Mesothelial cell of epicardium (in vitro differentiated cells): ENCODE results near the gene GCA. TPM values are rescaled to one million over a fixed set of nuclear protein-coding genes. Genes with fewer than 3 reads are reported as not detected.

ENCODE experiments used
- DNase-seq, 2 experiments: peaks; one replicate each; pipeline ENCODE4 v3.0.0; 2021; ENCODE audit warnings: low spot score in 2 of 2; ENCODE audit not compliant: unreplicated experiment in 2 of 2
- H3K27ac Mint-ChIP-seq: 2 replicates; pipeline ENCODE4 v1.8.0; 2021; ENCODE audit warnings: mixed read lengths
- H3K27me3 Mint-ChIP-seq: 2 replicates; pipeline ENCODE4 v1.8.0; 2021; ENCODE audit warnings: low read depth, mixed read lengths
- H3K36me3 Mint-ChIP-seq: 2 replicates; pipeline ENCODE4 v1.8.0; 2021; ENCODE audit warnings: mixed read lengths
- H3K4me1 Mint-ChIP-seq: 2 replicates; pipeline ENCODE4 v1.8.0; 2021; ENCODE audit warnings: mixed read lengths
- H3K4me3 Mint-ChIP-seq: 2 replicates; pipeline ENCODE4 v1.8.0; 2021; ENCODE audit warnings: mild to moderate bottlenecking, moderate library complexity, mixed read lengths
- H3K9me3 Mint-ChIP-seq: 2 replicates; pipeline ENCODE4 v1.8.0; 2021; ENCODE audit warnings: mixed read lengths
- total RNA-seq: library from RNA; stranded (reverse); gene quantifications from 3 replicates; pipeline ENCODE4 v1.2.1, GENCODE V29; 2021
- TF ChIP-seq, protein P1 (sequence below): fragments of 200-600 bp; sonication (generic); IDR thresholded peaks from one replicate; pipeline ENCODE4 v1.5.0; 2021; ENCODE audit warnings: antibody characterized with exemption; ENCODE audit not compliant: unreplicated experiment

Gene GCA
- total RNA-seq, 1 donor from 2014 or later, result 40.5 TPM

DNA sequence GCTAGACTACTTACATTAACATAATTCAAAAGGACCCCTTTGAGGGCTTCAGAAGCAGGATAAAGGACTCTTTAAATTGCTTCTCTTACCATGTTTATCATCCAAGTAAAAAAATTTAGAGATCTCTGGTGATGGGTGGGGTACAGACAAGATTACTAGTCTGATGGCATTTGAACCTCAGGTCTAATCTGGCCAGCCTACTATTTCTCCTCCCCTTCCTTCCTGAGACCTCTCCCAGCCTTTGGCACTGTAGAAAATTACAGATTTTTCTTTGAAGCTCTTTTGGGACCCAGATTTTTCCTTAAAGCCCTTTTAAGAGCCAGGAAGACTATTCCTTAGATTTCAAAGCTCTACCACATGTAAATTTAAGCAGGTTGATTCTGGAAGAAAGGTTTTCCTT is 28.9 kb downstream of the GCA start:
- Mint-ChIP-seq H3K36me3 (no peaks in the 10 kb centered on the region), H3K27me3 (no peaks in the 10 kb centered on the region), H3K4me1 (no peaks in the 10 kb centered on the region), H3K27ac (no peak overlapping the region), H3K9me3 (no peaks in the 10 kb centered on the region), H3K4me3 (no peak overlapping the region)
- TF ChIP-seq, protein P1, sequence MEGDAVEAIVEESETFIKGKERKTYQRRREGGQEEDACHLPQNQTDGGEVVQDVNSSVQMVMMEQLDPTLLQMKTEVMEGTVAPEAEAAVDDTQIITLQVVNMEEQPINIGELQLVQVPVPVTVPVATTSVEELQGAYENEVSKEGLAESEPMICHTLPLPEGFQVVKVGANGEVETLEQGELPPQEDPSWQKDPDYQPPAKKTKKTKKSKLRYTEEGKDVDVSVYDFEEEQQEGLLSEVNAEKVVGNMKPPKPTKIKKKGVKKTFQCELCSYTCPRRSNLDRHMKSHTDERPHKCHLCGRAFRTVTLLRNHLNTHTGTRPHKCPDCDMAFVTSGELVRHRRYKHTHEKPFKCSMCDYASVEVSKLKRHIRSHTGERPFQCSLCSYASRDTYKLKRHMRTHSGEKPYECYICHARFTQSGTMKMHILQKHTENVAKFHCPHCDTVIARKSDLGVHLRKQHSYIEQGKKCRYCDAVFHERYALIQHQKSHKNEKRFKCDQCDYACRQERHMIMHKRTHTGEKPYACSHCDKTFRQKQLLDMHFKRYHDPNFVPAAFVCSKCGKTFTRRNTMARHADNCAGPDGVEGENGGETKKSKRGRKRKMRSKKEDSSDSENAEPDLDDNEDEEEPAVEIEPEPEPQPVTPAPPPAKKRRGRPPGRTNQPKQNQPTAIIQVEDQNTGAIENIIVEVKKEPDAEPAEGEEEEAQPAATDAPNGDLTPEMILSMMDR, result no peak
- DNase-seq, result no peak

DNA sequence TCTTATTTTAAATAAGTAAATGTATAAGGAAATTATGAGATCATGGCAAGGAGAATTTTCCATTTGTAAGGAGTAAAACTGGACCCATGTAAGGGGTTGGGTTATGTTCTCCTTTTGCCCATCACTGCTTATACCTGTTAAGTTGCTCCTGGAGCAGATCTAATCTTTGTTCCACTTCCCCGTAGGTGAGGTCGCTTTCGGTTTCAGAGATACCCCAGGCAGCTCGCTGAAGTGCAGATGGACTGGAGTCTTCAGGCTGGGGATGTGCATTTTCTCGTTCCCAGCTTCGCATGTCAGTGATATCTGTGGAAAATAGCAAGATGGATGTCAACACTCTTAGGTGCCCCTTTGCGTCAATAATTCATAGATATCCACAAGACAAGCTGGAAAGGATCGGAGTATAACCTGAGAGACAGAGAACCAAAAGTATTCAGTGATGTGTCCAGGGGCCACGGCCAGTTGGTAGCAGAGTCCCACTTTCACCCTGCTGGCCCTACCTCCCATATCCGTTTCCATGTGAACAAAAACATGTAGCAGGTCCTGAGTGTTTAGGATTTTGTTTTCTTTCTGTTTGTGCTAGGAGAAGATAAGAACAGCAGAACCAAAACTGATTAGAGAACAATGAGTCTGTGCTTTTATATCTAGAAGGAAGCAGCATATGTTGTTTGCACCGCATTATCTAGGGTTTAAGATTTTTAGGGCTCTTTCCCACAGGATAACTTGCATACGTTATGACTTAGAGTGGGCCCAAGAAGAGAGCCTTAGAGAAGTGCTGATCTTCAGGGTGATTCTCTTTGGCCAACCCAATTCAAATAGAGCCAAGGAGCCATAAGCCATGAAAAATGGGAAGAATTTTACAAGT is 36.0 kb downstream of the GCA start:
- no peak overlapping the region for H3K27ac Mint-ChIP-seq
- H3K4me3 Mint-ChIP-seq, result no peak overlapping the region
- H3K36me3 Mint-ChIP-seq, result no peaks in the 10 kb centered on the region
- TF ChIP-seq, protein P1, result no peak
- no peaks in the 10 kb centered on the region for H3K9me3 Mint-ChIP-seq
- H3K4me1 Mint-ChIP-seq, result peaks cover 4% of the 10 kb centered on the region
- H3K27me3 Mint-ChIP-seq, result no peaks in the 10 kb centered on the region
- DNase-seq, result no peak

DNA sequence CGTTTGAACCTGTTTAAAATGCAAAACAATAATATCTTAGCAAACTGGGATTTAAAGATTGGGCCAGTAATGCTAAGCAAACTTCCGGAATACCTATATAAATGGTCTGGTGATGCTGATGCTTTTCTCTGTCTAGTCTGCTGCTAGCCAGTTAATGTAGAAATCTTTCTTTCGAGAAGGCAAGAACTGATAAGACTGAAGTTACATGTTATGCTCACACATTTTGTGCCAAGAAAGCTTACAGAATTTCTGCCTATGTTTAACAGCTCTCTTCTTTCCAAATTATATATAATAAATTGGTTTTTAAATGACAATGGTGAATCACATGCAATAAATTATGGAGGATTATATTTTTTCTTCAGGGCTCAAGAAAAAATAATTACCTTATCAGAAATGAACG is 37.9 kb downstream of the GCA start:
- Mint-ChIP-seq H3K4me3 (no peak overlapping the region), H3K27ac (no peak overlapping the region), H3K9me3 (no peaks in the 10 kb centered on the region), H3K27me3 (no peaks in the 10 kb centered on the region), H3K36me3 (no peaks in the 10 kb centered on the region), H3K4me1 (peaks cover 4% of the 10 kb centered on the region)
- TF ChIP-seq, protein P1, result no peak
- DNase-seq, result no peak

DNA sequence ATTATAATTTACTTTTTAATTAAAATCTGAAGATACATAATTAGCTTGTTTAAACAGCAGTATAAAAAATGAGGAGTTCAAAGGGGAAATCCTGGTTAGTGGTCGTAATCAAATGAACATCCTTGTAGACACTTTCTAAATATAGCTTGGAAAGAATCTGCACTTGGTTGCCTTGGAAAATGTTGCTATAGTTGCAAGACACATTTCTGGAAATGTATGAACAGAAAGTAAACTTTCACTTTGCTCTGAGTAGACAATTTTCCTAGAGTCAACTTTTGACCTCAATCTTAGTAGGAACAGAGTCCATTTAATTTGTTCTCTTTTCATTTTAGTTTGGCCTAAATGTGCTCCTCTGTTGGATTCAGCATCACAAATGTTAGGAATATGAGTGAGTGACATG is 38.3 kb downstream of the GCA start:
- H3K27me3 Mint-ChIP-seq, result no peaks in the 10 kb centered on the region
- H3K4me3 Mint-ChIP-seq, result no peak overlapping the region
- TF ChIP-seq, protein P1, result no peak
- no peaks in the 10 kb centered on the region for H3K9me3 Mint-ChIP-seq
- DNase-seq, result no peak
- H3K36me3 Mint-ChIP-seq, result no peaks in the 10 kb centered on the region
- H3K4me1 Mint-ChIP-seq, result peaks cover 4% of the 10 kb centered on the region
- no peak overlapping the region for H3K27ac Mint-ChIP-seq

DNA sequence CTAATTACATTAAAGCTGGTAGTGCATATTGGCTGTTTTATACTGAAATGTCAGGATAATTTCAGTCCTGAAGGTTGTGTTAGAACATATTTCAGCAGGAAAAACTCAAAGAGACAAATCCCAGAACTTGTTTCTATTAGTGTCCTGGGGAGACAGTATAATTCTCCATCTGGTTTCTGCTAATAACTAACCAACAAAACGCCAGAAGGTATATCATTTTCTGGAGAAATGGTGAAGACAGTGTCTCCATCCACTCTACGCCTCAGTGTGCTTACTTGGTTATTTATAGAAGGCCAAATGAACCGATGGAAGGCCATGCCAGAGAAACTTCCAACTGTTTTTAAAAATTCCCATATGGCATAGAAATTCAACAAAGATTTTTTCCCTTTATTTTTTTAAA is 41.6 kb downstream of the GCA start:
- Mint-ChIP-seq H3K4me3 (no peak overlapping the region), H3K27ac (no peak overlapping the region), H3K4me1 (peaks cover 4% of the 10 kb centered on the region), H3K9me3 (no peaks in the 10 kb centered on the region), H3K36me3 (no peaks in the 10 kb centered on the region), H3K27me3 (no peaks in the 10 kb centered on the region)
- no peak for DNase-seq
- TF ChIP-seq, protein P1, result no peak
